Right renal cortex interstitium (tissue), 3 donors: ENCODE results near the gene PLXNA1. TPM values are rescaled to one million over a fixed set of nuclear protein-coding genes. Genes with fewer than 3 reads are reported as not detected.

Source experiments
- DNase-seq, 3 donors: peaks; one replicate each; pipeline ENCODE4 v3.0.0-alpha.2; 2013; ENCODE audit warnings: low read depth in 3 of 3, low spot score in 2 of 3
- polyA plus RNA-seq, 3 donors: library from polyadenylated mRNA; unstranded; fragments of 120-200 nt; gene quantifications; one replicate each; pipeline ENCODE4 v1.2.1, GENCODE V29; 2013; ENCODE audit not compliant: insufficient read length in 3 of 3

Gene PLXNA1
- polyA plus RNA-seq = 10 to 100 TPM; 24.1 to 29.0 (median 27.9) TPM

GRCh38 chr3:126982471-126983175 is at the start of gene PLXNA1:
PLXNA1 (plus strand) TSS chr3:126983115; CDS start chr3:126988594, 5,479 bp downstream.
- no peak for DNase-seq

GRCh38 chr3:126934031-126934531 is 48.8 kb upstream of the PLXNA1 start:
- DNase-seq = peak in 2 of 3 donors; percentile 25 to 54

- no peak for DNase-seq
These were observed 47.9 kb upstream of the PLXNA1 start for GRCh38 chr3:126934991-126935390.

GRCh38 chr3:126935756-126936509 is 47.0 kb upstream of the PLXNA1 start:
- no peak for DNase-seq

GRCh38 chr3:126936853-126937425 is 46.0 kb upstream of the PLXNA1 start:
- DNase-seq = no peak

- no peak for DNase-seq
These were observed 45.4 kb upstream of the PLXNA1 start for GRCh38 chr3:126937533-126937932.

GRCh38 chr3:126937973-126938372 is 44.9 kb upstream of the PLXNA1 start:
- no peak for DNase-seq

- DNase-seq = no peak
These were observed 44.2 kb upstream of the PLXNA1 start for GRCh38 chr3:126938520-126939337.

- no peak for DNase-seq
These were observed 43.6 kb upstream of the PLXNA1 start for GRCh38 chr3:126939338-126939718.

- no peak for DNase-seq
These were observed 43.2 kb upstream of the PLXNA1 start for GRCh38 chr3:126939733-126940132.

- no peak for DNase-seq
These were observed 41.1 kb upstream of the PLXNA1 start for GRCh38 chr3:126941721-126942270.

GRCh38 chr3:126944089-126944965 is 38.6 kb upstream of the PLXNA1 start:
- DNase-seq = no peak

GRCh38 chr3:126945171-126945721 is 37.7 kb upstream of the PLXNA1 start:
- no peak for DNase-seq

GRCh38 chr3:126945891-126946290 is 37.0 kb upstream of the PLXNA1 start:
- no peak for DNase-seq

- DNase-seq = no peak
These were observed 36.5 kb upstream of the PLXNA1 start for GRCh38 chr3:126946405-126946804.

GRCh38 chr3:126947429-126947828 is 35.5 kb upstream of the PLXNA1 start:
- DNase-seq = no peak

GRCh38 chr3:126948980-126949535 is 33.9 kb upstream of the PLXNA1 start:
- no peak for DNase-seq

GRCh38 chr3:126951561-126951960 is 31.4 kb upstream of the PLXNA1 start:
- no peak for DNase-seq
